MCF 10A (cell line): ENCODE results near the gene SYT17. TPM values are rescaled to one million over a fixed set of nuclear protein-coding genes. Genes with fewer than 3 reads are reported as not detected.

ENCODE experiments used
- BruUV-seq: library from RNA; stranded (reverse); fragments of 400-500 nt; replicated peaks from 2 replicates; lab custom pipeline; 2021; lab: Mats Ljungman, UMichigan
- CTCF ChIA-PET: fragments of 300-600 bp; sonication (Branson Sonifier 250); formaldehyde crosslinking; extraction: SDS; loops from one replicate; lab custom pipeline; 2021; ENCODE audit warnings: antibody characterized with exemption, inconsistent platforms; lab: Yijun Ruan, JAX
- POLR2A ChIA-PET: fragments of 300-600, 350-650 bp; sonication (Branson Sonifier 250); formaldehyde crosslinking; extraction: SDS; loops from one replicate; lab custom pipeline; 2020; ENCODE audit warnings: antibody characterized with exemption, inconsistent platforms; lab: Yijun Ruan, JAX
- DNase-seq: peaks from one replicate; pipeline ENCODE4 v3.0.0-alpha.2; 2018; ENCODE audit not compliant: unreplicated experiment
- H3K27ac Mint-ChIP-seq: one replicate; pipeline ENCODE4 v1.8.0; 2022; ENCODE audit warnings: mild to moderate bottlenecking, low read depth, mixed read lengths; ENCODE audit not compliant: unreplicated experiment
- H3K27me3 Mint-ChIP-seq: one replicate; pipeline ENCODE4 v1.8.0; 2022; ENCODE audit warnings: mixed read lengths; ENCODE audit not compliant: insufficient read depth, unreplicated experiment
- H3K36me3 Mint-ChIP-seq: one replicate; pipeline ENCODE4 v1.8.0; 2022; ENCODE audit warnings: mild to moderate bottlenecking, moderate library complexity, mixed read lengths; ENCODE audit not compliant: insufficient read depth, unreplicated experiment
- H3K4me1 Mint-ChIP-seq: one replicate; pipeline ENCODE4 v1.8.0; 2022; ENCODE audit warnings: mixed read lengths; ENCODE audit not compliant: insufficient read depth, unreplicated experiment
- H3K4me3 Mint-ChIP-seq: one replicate; pipeline ENCODE4 v1.8.0; 2022; ENCODE audit warnings: mild to moderate bottlenecking, moderate library complexity, mixed read lengths; ENCODE audit not compliant: unreplicated experiment
- H3K9me3 Mint-ChIP-seq: one replicate; pipeline ENCODE4 v1.8.0; 2022; ENCODE audit warnings: mixed read lengths; ENCODE audit not compliant: unreplicated experiment
- intact Hi-C: fragments of 100-400 bp; cut with micrococcal nuclease; formaldehyde crosslinking; loops from 2 replicates; pipeline ENCODE4 v1.14.1; 2022
- total RNA-seq: library from RNA; stranded (reverse); gene quantifications from 2 replicates; pipeline ENCODE4 v1.2.3, GENCODE V29; 2022
- TF ChIP-seq, protein P1 (sequence below): fragments of 200-600 bp; IDR thresholded peaks from one replicate; pipeline ENCODE4 v1.8.0; 2022; ENCODE audit warnings: antibody characterized with exemption, mild to moderate bottlenecking; ENCODE audit not compliant: unreplicated experiment

Gene SYT17
- total RNA-seq, 1 experiment from 2014 or later: not detected

DNA sequence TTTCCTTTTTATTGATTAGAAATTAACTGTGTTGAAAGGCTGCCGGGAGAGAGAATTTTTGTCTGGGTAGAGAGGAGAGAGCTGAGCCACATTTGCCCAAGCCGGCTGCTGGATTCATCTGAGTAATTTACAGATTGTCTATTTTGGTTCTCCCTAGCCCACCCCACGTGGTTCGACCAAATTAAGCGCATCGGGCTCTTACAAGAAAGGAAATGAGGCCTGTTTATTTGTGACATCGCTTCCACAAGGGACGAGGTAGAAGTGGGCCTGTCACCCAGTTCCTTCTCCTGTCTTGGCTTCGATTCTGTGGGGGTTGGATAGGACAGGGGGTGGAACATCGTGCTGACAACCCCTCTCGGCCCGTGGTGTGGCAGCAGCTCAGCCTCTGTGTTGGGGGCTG is 42.9 kb downstream of the SYT17 start:
- Mint-ChIP-seq H3K36me3 (no peaks in the 10 kb centered on the region), H3K4me3 (no peak overlapping the region), H3K9me3 (peaks cover 12% of the 10 kb centered on the region), H3K4me1 (peaks cover 6% of the 10 kb centered on the region), H3K27me3 (no peaks in the 10 kb centered on the region), H3K27ac (no peak overlapping the region)
- POLR2A ChIA-PET: no interaction called here
- DNase-seq: no peak
- no TSS peak for BruUV-seq
- TF ChIP-seq, protein P1, sequence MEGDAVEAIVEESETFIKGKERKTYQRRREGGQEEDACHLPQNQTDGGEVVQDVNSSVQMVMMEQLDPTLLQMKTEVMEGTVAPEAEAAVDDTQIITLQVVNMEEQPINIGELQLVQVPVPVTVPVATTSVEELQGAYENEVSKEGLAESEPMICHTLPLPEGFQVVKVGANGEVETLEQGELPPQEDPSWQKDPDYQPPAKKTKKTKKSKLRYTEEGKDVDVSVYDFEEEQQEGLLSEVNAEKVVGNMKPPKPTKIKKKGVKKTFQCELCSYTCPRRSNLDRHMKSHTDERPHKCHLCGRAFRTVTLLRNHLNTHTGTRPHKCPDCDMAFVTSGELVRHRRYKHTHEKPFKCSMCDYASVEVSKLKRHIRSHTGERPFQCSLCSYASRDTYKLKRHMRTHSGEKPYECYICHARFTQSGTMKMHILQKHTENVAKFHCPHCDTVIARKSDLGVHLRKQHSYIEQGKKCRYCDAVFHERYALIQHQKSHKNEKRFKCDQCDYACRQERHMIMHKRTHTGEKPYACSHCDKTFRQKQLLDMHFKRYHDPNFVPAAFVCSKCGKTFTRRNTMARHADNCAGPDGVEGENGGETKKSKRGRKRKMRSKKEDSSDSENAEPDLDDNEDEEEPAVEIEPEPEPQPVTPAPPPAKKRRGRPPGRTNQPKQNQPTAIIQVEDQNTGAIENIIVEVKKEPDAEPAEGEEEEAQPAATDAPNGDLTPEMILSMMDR: no peak
- CTCF ChIA-PET: interaction anchor here (3.6 kb wide), 1 partner anchor 12 kb away, joined by 11 read pairs; no protein-coding TSS in a partner anchor
- intact Hi-C loops: no loop called here

DNA sequence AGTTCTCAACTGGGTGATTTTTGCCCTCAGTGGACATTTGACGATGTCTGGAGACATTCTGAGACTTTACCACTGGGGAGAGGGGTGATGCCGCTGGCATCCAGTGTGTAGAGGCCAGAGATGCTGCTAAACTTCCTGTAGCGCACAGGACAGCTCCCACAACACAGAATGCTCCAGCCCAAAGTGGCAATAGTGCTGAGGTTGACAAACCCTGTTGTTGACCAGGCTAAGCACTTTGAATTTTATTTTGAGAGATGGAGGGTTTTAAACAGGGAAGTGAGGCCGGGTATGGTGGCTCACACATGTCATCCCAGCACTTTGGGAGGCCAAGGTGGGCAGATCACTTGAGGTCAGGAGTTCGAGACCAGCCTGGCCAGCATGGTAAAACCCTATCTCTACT is 44.0 kb downstream of the SYT17 start:
- POLR2A ChIA-PET: interaction anchor here (0.8 kb wide), 1 partner anchor 37 kb away, joined by 3 read pairs; no protein-coding TSS in a partner anchor
- peaks cover 12% of the 10 kb centered on the region for H3K9me3 Mint-ChIP-seq
- no peak overlapping the region for H3K27ac Mint-ChIP-seq
- no peaks in the 10 kb centered on the region for H3K27me3 Mint-ChIP-seq
- CTCF ChIA-PET: interaction anchor here (0.6 to 3.6 kb wide), 3 partner anchors 11 to 36 kb away, joined by 3 to 11 read pairs (median 4); no protein-coding TSS in a partner anchor
- no peaks in the 10 kb centered on the region for H3K36me3 Mint-ChIP-seq
- intact Hi-C loops: no loop called here
- TF ChIP-seq, protein P1: no peak
- no peak for DNase-seq
- peaks cover 6% of the 10 kb centered on the region for H3K4me1 Mint-ChIP-seq
- H3K4me3 Mint-ChIP-seq: no peak overlapping the region
- BruUV-seq: no TSS peak

DNA sequence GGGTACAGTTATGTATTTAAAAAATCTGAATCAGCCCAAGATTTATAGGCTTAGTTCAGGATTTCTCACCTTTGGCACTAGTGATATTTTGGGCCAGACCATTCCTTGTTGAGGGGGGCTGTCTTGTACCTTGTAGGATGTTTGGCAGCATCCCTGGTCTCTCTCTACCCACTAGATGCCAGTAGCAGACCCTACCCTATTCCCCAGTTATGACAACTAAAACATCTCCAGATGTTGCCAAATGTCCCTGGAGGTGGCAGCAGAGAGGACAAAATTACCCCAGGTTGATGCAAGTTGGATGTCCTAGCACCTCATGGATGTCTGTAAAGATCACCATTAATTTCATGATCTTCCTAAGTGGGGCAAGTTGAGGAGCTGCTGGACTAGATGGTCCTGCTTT is 45.8 kb downstream of the SYT17 start:
- ChIA-PET POLR2A (no interaction called here), CTCF (interaction anchor here (0.6 to 3.6 kb wide), 3 partner anchors 9 to 160 kb away, joined by 3 to 11 read pairs (median 4); no protein-coding TSS in a partner anchor)
- TF ChIP-seq, protein P1: no peak
- peaks cover 15% of the 10 kb centered on the region for H3K27me3 Mint-ChIP-seq
- H3K4me3 Mint-ChIP-seq: no peak overlapping the region
- BruUV-seq: no TSS peak
- intact Hi-C loops: no loop called here
- no peak overlapping the region for H3K27ac Mint-ChIP-seq
- no peaks in the 10 kb centered on the region for H3K36me3 Mint-ChIP-seq
- no peak for DNase-seq
- H3K9me3 Mint-ChIP-seq: peaks cover 12% of the 10 kb centered on the region
- H3K4me1 Mint-ChIP-seq: peaks cover 6% of the 10 kb centered on the region

DNA sequence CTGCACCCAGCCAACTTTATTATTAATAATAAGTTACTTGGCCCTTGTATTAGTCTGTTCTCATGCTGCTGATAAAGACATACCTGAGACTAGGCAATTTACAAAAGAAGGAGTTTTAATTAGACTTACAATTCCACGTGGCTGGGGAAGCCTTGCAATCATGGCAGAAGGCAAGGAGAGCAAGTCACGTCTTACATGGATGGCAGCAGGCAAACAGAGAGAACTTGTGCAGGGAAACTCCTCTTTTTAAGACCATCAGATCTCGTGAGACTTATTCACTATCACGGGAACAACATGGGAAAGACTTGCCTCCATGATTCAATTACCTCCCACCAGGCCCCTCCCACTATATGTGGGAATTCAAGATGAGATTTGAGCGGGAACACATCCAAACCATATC is 47.7 kb downstream of the SYT17 start:
- intact Hi-C loops: no loop called here
- H3K4me3 Mint-ChIP-seq: no peak overlapping the region
- ChIA-PET POLR2A (no interaction called here), CTCF (no interaction called here)
- no peak overlapping the region for H3K27ac Mint-ChIP-seq
- no peaks in the 10 kb centered on the region for H3K36me3 Mint-ChIP-seq
- peaks cover 15% of the 10 kb centered on the region for H3K27me3 Mint-ChIP-seq
- TF ChIP-seq, protein P1: no peak
- BruUV-seq: no TSS peak
- peaks cover under 1% of the 10 kb centered on the region for H3K4me1 Mint-ChIP-seq
- H3K9me3 Mint-ChIP-seq: peaks cover 12% of the 10 kb centered on the region
- no peak for DNase-seq
